Astrocyte (in vitro differentiated cells and primary cell): ENCODE data around the gene NMBR.

Experiments used
- CTCF ChIP-seq: IDR thresholded peaks from 2 replicates; pipeline ENCODE4 v1.5.1; 2011; ENCODE audit warnings: low read depth, mild to moderate bottlenecking, inconsistent platforms, low read length, moderate library complexity; ENCODE audit not compliant: insufficient read depth
- EZH2 ChIP-seq: IDR thresholded peaks from 2 replicates; pipeline ENCODE4 v1.6.1; 2012; ENCODE audit warnings: mild to moderate bottlenecking, low read length, inconsistent platforms; ENCODE audit not compliant: insufficient read depth

GRCh38 chr6:142035890-142036289 lies 111.0 kb downstream of the NMBR start:
- TF ChIP-seq CTCF (no peak), EZH2 (no peak)
